GM19351 (cell line): ENCODE measurements around the gene NT5C3B.
"Not testable (repeated sequence)": the region's sequence is repeated elsewhere in the genome, so short reads cannot be mapped to it uniquely, and the experiment has no call there.

Experiments
- ATAC-seq: cut with Tn5 transposase; IDR thresholded peaks from one replicate; pipeline ENCODE4 v1.9.1; 2021; ENCODE audit warnings: mild to moderate bottlenecking, moderate library complexity; ENCODE audit not compliant: unreplicated experiment

Gene NT5C3B

DNA sequence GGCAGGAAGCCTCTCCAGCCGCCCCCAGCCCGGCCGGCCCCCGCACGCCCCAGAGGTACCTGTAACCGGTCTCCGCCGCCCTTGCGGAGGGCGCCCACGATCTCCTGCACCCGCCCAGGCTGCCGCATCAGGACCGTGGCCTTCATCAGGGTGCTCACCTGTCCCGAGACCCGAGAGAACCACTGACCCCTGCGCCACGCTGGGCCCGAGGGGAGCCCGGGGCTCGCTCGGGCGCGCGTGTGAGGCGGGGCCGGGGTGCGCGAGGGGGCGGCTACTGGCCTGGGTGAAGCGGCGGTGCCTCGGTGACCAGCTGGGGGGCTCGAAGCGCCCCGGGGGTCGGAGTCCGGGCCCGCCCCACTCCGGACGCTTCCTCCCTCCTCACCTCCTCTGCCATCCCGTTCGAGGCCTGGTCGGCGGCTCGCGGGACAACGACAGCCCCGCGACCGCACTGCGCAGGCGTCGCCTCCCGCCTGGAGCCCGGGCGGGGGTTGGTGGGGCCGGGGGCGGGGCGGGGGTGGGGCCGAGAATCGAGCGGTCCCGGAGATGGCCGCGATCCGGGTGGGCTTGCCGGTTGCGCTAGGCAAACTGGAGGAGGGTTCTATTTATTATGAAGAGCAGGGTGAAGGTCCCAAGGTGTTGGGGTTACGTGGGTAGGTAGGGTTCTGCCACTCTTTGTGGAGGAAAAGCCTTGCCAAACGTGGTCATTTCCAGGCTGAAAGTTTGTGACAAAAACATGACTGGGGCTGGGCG lies at the start of gene NT5C3B:
TSS of gene NT5C3B (minus strand) at position 433 of the 750 bp plus-strand sequence. CDS start at position 394, 39 bp downstream.
- peak; percentile 56 for ATAC-seq

- no peak for ATAC-seq
Observed at GRCh38 chr17:41885733-41886132, 49.7 kb upstream of the NT5C3B start.

GRCh38 chr17:41882756-41883155 lies 46.7 kb upstream of the NT5C3B start:
- no peak for ATAC-seq

DNA sequence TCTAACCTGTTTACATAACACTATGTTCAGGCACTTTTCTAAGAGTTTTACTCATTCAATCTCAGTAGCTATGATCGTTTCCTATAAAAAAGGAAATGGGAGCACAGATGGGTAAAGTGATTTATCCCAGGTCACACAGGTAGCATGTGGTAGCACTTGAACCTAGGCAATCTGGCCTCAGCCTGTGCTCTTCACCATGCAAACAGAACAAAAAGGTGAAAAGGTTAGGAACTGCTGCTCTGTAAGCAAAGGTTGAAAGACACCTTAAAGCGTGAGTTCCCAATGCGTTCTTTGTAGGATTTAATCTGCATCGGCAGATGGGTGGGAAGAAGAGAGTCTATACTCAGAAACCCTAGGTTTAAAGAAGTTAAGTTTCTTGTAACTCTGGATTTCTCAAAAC lies 44.1 kb upstream of the NT5C3B start:
- no peak for ATAC-seq

DNA sequence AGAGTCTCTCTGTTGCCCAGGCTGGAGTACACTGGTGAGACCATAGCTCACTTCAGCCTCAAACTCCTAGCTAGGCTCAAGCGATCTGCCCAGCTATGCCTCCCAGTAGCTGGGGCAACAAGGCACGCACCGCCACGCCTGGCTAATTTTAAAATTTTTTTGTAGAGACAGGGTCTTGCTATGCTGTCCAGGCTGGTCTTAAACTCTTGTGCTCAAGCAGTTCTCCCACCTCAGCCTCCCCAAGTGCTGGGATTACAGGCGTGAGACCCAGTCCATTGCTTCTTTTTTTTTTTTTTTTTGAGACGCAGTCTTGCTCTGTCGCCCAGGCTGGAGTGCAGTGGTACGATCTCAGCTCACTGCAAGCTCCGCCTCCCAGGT lies 38.2 kb upstream of the NT5C3B start:
- not testable (repeated sequence) for ATAC-seq

DNA sequence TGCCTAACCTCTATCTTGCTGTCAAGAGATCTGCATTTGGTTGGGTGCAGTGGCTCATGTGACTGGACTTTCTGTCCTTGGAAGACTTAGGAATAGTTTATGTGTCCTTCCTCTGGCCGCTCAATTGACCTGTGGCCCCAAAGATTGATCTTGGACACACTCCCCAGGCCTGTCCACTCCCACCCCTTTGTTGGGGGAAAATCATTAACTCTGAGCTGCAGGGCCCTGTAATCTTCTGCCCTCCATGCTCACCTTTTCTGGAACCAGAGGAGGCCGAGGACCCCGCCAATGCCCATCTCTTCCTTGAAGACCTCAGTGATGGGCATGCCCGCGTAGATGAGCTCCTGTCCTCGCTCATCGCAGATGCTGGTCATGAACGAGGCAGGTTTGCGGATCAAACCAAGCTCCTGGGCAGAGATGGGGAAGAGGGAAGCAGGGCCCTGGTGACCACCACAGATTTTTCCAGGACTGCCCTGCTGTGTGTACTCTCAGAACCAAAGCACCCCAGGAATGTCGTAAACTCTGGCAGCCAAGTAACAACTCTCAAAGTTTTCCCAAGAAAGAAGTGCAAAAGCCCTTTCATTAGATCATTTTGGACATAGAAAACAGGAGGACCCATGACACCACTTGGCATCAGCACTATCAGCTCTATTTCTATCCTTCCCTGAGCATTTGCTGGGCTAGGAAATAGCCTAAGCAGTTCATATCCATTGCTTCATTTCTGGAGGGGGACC lies 37.7 kb upstream of the NT5C3B start:
- ATAC-seq, result no peak

DNA sequence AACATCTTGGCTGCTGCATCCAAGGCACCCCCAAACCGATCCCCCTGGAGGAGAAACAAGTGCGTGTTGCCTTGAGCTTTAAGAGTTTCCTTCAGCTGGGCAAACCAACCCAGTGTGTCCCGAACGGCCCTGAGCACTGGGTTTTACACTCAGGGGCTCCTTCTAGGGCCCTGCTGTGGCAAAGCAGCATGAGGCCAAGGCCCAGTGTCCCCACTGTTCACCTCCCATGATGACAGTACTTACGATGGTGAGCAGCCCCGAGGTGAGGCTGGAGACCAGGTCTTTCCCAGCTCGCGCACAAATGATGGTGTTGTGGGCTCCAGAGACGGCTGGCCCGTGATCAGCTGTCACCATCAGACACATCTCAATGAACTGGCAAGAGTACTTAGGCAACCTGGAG lies 35.8 kb upstream of the NT5C3B start:
- no peak for ATAC-seq

DNA sequence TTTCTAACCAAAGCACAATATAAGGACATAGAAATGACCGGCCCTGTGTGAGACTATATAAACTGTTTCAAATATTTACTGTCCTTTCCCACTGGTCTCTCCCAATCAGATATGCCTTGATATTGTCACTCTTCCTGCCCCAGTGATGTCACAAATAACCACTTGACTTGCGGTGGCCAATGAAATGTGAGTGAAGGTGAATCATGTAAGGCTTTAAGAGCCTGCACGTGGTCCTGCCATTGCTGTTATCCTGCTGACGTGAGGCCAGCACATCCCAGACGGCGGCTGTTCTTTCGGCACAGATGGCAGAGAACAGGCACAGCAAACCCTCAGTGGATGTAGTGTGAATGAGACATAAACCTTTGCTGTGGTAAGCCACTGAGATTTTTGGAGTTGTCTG lies 34.6 kb upstream of the NT5C3B start:
- ATAC-seq, result no peak

DNA sequence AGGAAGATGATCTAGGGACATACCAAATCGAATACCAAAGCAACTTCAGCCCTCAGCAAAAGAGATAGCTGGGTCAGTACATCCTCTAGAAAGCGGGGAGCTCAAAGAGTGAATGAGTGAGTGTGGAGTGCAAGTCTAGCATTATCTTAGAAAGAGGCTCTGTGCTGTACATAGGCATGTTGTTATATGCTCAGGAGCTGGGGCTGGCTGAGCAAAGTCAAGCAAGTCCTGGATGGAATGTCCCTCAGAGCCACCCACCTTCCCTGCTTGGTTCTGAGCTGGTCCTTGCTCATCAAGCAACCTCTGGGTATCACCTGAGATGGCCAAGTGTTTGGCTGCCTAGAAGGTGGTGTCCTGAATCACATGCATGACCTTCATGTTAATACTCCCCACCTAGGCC lies 34.1 kb upstream of the NT5C3B start:
- ATAC-seq, result no peak

DNA sequence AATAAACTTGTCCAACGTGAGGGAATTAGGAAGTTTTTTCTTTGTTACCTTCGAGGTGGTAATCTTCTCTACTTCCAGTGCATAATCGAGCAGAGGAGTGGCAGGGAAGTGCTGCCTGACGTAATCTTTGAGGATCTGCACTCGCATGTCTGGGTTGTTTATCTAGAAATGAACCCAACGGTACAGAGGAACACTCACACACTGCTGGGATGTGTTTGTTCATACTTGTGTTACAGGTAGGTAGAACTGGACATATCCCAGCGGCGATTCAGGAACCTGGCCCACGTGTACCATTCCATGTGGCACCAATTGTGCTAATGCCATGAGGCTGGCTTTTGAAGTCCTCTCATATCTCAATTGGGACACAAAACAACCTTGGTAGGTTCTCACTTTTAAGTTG lies 33.4 kb upstream of the NT5C3B start:
- ATAC-seq, result no peak

GRCh38 chr17:41868568-41868967 lies 32.5 kb upstream of the NT5C3B start:
- ATAC-seq, result no peak

GRCh38 chr17:41865596-41865893 lies 29.5 kb upstream of the NT5C3B start:
- no peak for ATAC-seq

DNA sequence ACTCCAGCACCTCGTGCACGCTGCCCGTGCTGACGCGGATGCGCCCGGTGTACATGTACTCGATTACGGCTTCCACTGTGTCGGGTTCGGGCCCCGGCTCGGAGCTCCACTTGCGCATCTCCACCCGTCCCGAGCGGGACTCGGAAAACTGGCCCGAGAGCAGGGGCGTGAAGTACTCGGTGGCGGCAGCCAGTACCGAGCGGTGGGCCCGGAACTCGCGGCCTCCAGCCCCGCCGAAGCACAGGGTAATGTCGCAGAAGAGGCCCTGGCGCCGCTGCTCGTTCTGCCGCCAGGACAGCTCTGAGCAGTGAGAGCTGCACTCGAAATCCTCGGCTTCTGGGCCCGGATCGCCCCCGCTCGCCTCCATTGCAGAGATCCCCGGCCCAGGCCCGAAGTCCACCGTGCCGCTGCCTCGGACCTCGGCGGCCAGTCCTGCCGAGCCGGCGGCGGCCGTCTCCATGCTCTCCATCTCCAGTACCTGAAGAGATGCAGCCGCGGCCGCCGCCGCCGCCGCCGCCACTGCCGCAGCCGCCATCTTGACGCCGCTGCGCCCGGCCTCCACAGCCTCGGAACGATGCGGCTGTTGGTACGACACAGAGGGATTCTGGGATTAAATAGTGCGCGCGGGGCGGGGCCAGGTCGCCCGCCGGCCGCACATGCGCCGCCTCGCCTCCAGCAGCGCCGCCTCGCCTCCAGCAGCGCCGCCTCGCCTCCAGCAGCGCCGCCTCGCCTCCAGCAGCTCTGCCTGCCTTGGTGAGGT lies 29.0 kb upstream of the NT5C3B start, which contains the start of gene KLHL11:
TSS of gene KLHL11 (minus strand) at position 588 of the 760 bp plus-strand sequence. CDS start at position 535, 53 bp downstream.
- peak; percentile 84 for ATAC-seq

GRCh38 chr17:41864498-41864835 lies 28.4 kb upstream of the NT5C3B start:
- no peak for ATAC-seq

DNA sequence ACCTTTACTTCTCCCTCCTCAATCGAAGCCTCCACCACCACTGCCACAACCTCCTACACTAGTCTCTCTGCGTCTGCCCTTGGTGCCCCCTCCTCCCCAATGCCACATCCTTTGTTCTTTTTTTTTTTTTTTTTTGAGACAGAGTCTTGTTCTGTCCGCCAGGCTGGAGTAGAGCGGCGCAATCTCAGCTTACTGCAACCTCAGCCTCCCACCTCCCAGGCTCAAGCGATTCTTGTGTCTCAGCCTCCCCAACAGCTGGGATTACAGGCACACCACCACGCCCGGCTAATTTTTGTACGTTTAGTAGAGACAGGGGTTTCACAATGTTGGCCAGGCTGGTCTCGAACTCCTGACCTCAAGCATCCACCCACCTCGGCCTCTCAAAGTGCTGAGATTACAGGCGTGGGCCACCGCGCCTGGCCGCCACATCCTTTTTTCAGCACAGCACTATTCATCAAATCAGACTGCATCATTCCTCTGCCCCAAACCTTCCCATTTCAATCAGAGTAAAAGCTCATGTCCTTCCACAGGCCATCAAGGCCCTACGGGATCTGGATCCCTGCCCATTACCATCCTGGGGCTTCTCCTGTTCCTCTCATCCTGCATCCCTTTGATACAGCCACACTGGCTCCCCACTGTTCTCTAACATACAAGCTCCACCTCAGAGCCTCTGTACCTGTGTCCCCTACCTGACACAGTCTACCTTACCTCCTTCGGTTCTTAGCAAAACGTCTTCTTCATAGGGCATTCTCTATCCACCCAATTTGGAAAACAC lies 27.2 kb upstream of the NT5C3B start:
- no peak for ATAC-seq

DNA sequence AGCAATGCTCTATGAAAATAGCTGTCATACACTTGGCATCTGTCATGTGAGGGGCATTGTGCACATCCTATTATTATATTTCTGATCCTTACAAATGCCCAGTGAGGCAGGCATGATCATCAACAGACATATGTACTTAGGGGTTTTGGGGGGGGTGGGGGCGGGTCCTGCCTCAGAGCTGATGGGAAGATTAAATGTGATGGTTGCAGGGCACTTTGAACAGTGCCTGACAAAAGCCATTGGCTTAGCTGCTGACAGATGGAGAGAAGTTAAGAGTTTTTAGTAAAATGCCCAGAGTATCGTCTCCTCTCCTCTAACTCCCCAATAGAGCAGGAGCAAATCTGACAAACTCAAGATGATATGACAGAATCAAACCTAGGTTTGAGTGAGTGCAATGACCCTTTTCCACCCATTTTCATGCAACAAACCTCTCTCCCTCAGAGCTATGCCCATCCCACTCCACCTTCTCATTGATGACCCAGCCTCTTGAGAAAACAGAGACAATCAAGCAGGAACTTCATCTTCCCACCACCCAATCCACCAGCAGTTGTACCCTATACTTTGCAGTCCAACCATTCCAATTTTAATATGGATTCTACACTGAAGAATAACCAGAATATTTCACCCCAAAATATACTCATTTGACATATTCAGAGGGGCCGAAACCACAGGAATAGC lies 24.4 kb upstream of the NT5C3B start:
- no peak for ATAC-seq

GRCh38 chr17:41851382-41851781 lies 15.3 kb upstream of the NT5C3B start:
- ATAC-seq, result not testable (repeated sequence)

- no peak for ATAC-seq
Observed at GRCh38 chr17:41849251-41849990, 13.4 kb upstream of the NT5C3B start.

GRCh38 chr17:41848788-41849187 lies 12.8 kb upstream of the NT5C3B start:
- no peak for ATAC-seq

DNA sequence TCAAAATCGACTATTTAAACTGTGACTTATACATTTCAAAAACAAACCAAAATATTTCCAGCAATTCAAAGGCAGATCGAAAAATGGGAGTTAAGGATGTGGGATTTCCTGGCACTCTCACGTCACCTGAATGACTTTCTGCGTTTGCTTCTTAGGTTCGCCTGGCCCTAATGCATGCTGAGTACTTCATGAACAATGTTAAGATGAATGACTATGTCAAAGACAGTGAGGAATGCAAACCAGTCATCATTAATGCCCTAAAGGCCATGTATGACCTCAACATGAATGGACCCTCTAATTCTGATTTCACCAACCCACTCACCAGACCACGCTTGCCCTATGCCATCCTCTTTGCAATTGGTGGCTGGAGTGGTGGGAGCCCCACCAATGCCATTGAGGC lies 8.9 kb upstream of the NT5C3B start:
- no peak for ATAC-seq
